Measurements from ENCODE around the gene NT5DC1. TPM values are rescaled to one million over a fixed set of nuclear protein-coding genes. Genes with fewer than 3 reads are reported as not detected.
"Not testable (repeated sequence)": the region's sequence is repeated elsewhere in the genome, so short reads cannot be mapped to it uniquely, and the experiment has no call there.

The NT5DC1 gene
- total and polyA plus RNA-seq, 2 experiments from 2014 or later = 27.0 to 29.8 TPM

GRCh38 chr6:116096048-116096759 lies 4.4 kb upstream of the NT5DC1 start:
- H3K36me3 ChIP-seq (ENCODE audit: insufficient read depth); H3K4me3 Mint-ChIP-seq; H3K4me2 ChIP-seq; H3K4me1 ChIP-seq (ENCODE audit: insufficient read depth); DNase-seq (ENCODE audit: low spot score); H3K79me2 ChIP-seq (replicated peaks; ENCODE audit: insufficient read depth); H3K27ac Mint-ChIP-seq; H2AFZ ChIP-seq; H4K20me1 ChIP-seq (replicated peaks; ENCODE audit: insufficient read depth); H3F3A ChIP-seq (replicated peaks; ENCODE audit: low read depth); H3K27me3 Mint-ChIP-seq (ENCODE audit: insufficient read depth, low read depth, poor library complexity); H3K27me3 ChIP-seq (ENCODE audit: insufficient read depth); H3K27ac ChIP-seq (ENCODE audit: low read depth); H3K9me2 ChIP-seq (ENCODE audit: insufficient read depth); H3K4me3 ChIP-seq; ATAC-seq: not testable (repeated sequence)
- peaks cover 17% of the 10 kb centered on the region for H3K4me1 Mint-ChIP-seq
- H3K9me3 Mint-ChIP-seq = peaks cover 25% of the 10 kb centered on the region
- peaks cover 24% of the 10 kb centered on the region for H3K36me3 Mint-ChIP-seq (ENCODE audit: low read depth)

- no peak for TF ChIP-seq JUNB (IDR thresholded peaks at IDR 0.05; ENCODE audit: unreplicated experiment)
- no peak for TF ChIP-seq STAT1 (IDR thresholded peaks at IDR 0.05; ENCODE audit: unreplicated experiment)
- peak in 1 of 2 experiments; percentile 57; a peak in 3 of 4 replicates for TF ChIP-seq CTCF (conservative IDR thresholded peaks at IDR 0.05; ENCODE audit: low read depth in 2 of 2)
These were observed 3.5 kb upstream of the NT5DC1 start for GRCh38 chr6:116096979-116097816.

GRCh38 chr6:116099036-116099435 lies 1.6 kb upstream of the NT5DC1 start:
- H3F3A ChIP-seq (replicated peaks; ENCODE audit: low read depth) = no peaks in the 10 kb centered on the region; the same call in 1 of the 2 replicates
- H3K4me3 ChIP-seq = no peak overlapping the region
- no peak overlapping the region for H3K27ac ChIP-seq (ENCODE audit: low read depth)
- Mint-ChIP-seq H3K27me3 (ENCODE audit: insufficient read depth, low read depth, poor library complexity) (peaks cover 7% of the 10 kb centered on the region), H3K9me3 (peaks cover 25% of the 10 kb centered on the region), H3K36me3 (ENCODE audit: low read depth) (peaks cover 26% of the 10 kb centered on the region), H3K4me1 (peaks cover 27% of the 10 kb centered on the region), H3K4me3 (no peak overlapping the region), H3K27ac (no peak overlapping the region)
- no peaks in the 10 kb centered on the region for H4K20me1 ChIP-seq (replicated peaks; ENCODE audit: insufficient read depth)
- DNase-seq (ENCODE audit: low spot score) (no peak), ATAC-seq (no peak)
- no peak overlapping the region for H2AFZ ChIP-seq
- peaks cover 6% of the 10 kb centered on the region; the same call in 1 of the 2 replicates for H3K27me3 ChIP-seq (ENCODE audit: insufficient read depth)
- H3K4me1 ChIP-seq (ENCODE audit: insufficient read depth) = peaks cover 5% of the 10 kb centered on the region; the same call in 1 of the 2 replicates
- H3K9me2 ChIP-seq (ENCODE audit: insufficient read depth) = no peaks in the 10 kb centered on the region
- H3K79me2 ChIP-seq (replicated peaks; ENCODE audit: insufficient read depth) = peaks cover 17% of the 10 kb centered on the region
- H3K36me3 ChIP-seq (ENCODE audit: insufficient read depth) = no peaks in the 10 kb centered on the region
- no peak overlapping the region for H3K4me2 ChIP-seq
- no peak for TF ChIP-seq STAT1 (IDR thresholded peaks at IDR 0.05; ENCODE audit: unreplicated experiment)
- no peak for TF ChIP-seq ZNF114 (CRISPR knock-in tag; IDR thresholded peaks at IDR 0.05)
- no peak for TF ChIP-seq ZNF331 (CRISPR knock-in tag; IDR thresholded peaks at IDR 0.05; ENCODE audit: low read depth)
- no peak for TF ChIP-seq EZH2 (IDR thresholded peaks at IDR 0.05; ENCODE audit: low read depth, unreplicated experiment)
- no peak for TF ChIP-seq NANOG (IDR thresholded peaks at IDR 0.05; ENCODE audit: borderline replicate concordance)
- TF ChIP-seq EZH2phosphoT487 (IDR thresholded peaks at IDR 0.05; ENCODE audit: unreplicated experiment) = no peak
- no peak for TF ChIP-seq JUNB (IDR thresholded peaks at IDR 0.05; ENCODE audit: unreplicated experiment)
- TF ChIP-seq POLR2AphosphoS5 (IDR thresholded peaks at IDR 0.05; ENCODE audit: low read depth) = no peak
- no peak for TF ChIP-seq CTCF (conservative IDR thresholded peaks at IDR 0.05; ENCODE audit: low read depth in 2 of 2)

More at GRCh38 chr6:116096979-116097816, 3.5 kb upstream of the NT5DC1 start:
- Histone ChIP-seq H3K79me2 (replicated peaks; ENCODE audit: insufficient read depth) (peaks cover 8% of the 10 kb centered on the region), H4K20me1 (replicated peaks; ENCODE audit: insufficient read depth) (no peaks in the 10 kb centered on the region), H3K4me1 (ENCODE audit: insufficient read depth) (peaks cover 12% of the 10 kb centered on the region), H2AFZ (no peak overlapping the region), H3K9me2 (ENCODE audit: insufficient read depth) (no peaks in the 10 kb centered on the region), H3K27ac (ENCODE audit: low read depth) (no peak overlapping the region), H3K36me3 (ENCODE audit: insufficient read depth) (no peaks in the 10 kb centered on the region), H3K4me2 (no peak overlapping the region), H3K27me3 (ENCODE audit: insufficient read depth) (peaks cover 6% of the 10 kb centered on the region; the same call in 1 of the 2 replicates), H3F3A (replicated peaks; ENCODE audit: low read depth) (no peaks in the 10 kb centered on the region; the same call in 1 of the 2 replicates), H3K4me3 (no peak overlapping the region)
- Mint-ChIP-seq H3K9me3 (peaks cover 25% of the 10 kb centered on the region), H3K27ac (no peak overlapping the region), H3K4me1 (peaks cover 24% of the 10 kb centered on the region), H3K4me3 (no peak overlapping the region), H3K27me3 (ENCODE audit: insufficient read depth, low read depth, poor library complexity) (peaks cover 3% of the 10 kb centered on the region), H3K36me3 (ENCODE audit: low read depth) (peaks cover 22% of the 10 kb centered on the region)
- DNase-seq (ENCODE audit: low spot score) (no peak), ATAC-seq (no peak)

All from GM23338 (cell line).